ENCODE data around the gene CFL1.

Gene CFL1

GRCh38 chr11:65887723-65888162 is 29.8 kb upstream of the CFL1 start:
- peak in 1 of 4 experiments; percentile 49 for DNase-seq

- DNase-seq: no peak
These were observed 29.1 kb upstream of the CFL1 start for GRCh38 chr11:65886826-65887722.

GRCh38 chr11:65885808-65886536 is 28.0 kb upstream of the CFL1 start:
- DNase-seq: no peak

GRCh38 chr11:65885231-65885630 is 27.3 kb upstream of the CFL1 start:
- DNase-seq: no peak

- DNase-seq: peak; percentile 40 to 79 (median 64)
These were observed 26.7 kb upstream of the CFL1 start for GRCh38 chr11:65884716-65885092.

GRCh38 chr11:65883786-65884715 is 26.1 kb upstream of the CFL1 start:
- no peak for DNase-seq

GRCh38 chr11:65883058-65883761 is 25.2 kb upstream of the CFL1 start:
- DNase-seq: no peak

- DNase-seq: no peak
These were observed 24.4 kb upstream of the CFL1 start for GRCh38 chr11:65882120-65883057.

GRCh38 chr11:65880844-65881421 is 23.0 kb upstream of the CFL1 start:
- DNase-seq: no peak

GRCh38 chr11:65880027-65880426 is 22.0 kb upstream of the CFL1 start:
- DNase-seq: no peak

GRCh38 chr11:65879617-65880016 is 21.6 kb upstream of the CFL1 start, which contains the start of gene CTSW:
Gene CTSW (plus strand): TSS chr11:65879837. CDS start chr11:65879855, 18 bp downstream.
- peak in 1 of 4 experiments; percentile 24 for DNase-seq

- peak; percentile 92 to 97 (median 95) for DNase-seq
These were observed 15.6 kb upstream of the CFL1 start for GRCh38 chr11:65873318-65874156.

GRCh38 chr11:65872586-65873317 is 14.8 kb upstream of the CFL1 start, which contains the start of gene EFEMP2:
Gene EFEMP2 (minus strand): TSS chr11:65872800. CDS start chr11:65872354, 446 bp downstream.
- no peak for DNase-seq

- no peak for DNase-seq
These were observed 14.0 kb upstream of the CFL1 start for GRCh38 chr11:65871811-65872548.

GRCh38 chr11:65870706-65871681 is 13.0 kb upstream of the CFL1 start:
- DNase-seq: no peak

GRCh38 chr11:65870307-65870658 is 12.3 kb upstream of the CFL1 start:
- DNase-seq: no peak

All from activated naive CD4-positive, alpha-beta T cell (primary cell).